Esophagus muscularis mucosa (tissue), 4 donors: Measurements from ENCODE around the gene LRRK1. TPM values are rescaled to one million over a fixed set of nuclear protein-coding genes. Genes with fewer than 3 reads are reported as not detected.

Experiments
- DNase-seq: peaks from one replicate; pipeline ENCODE4 v3.0.0-alpha.2; 2017; ENCODE audit errors: extremely low spot score
- H3K27ac ChIP-seq, 4 donors: fragments of 200-600 bp; sonication (generic); replicated peaks in 1 of 4; 1 replicate in 3 of 4; 2 replicates in 1 of 4; pipeline ENCODE4 v1.5.1; 2016 to 2019; ENCODE audit warnings: mild to moderate bottlenecking in 1 of 4
- H3K27me3 ChIP-seq, 4 donors: fragments of 200-600 bp; sonication (generic); one replicate each; pipeline versions ENCODE4 v1.5.1 to v1.6.0; 2016 to 2019
- H3K36me3 ChIP-seq, 4 donors: fragments of 200-600 bp; sonication (generic); one replicate each; pipeline ENCODE4 v1.5.1; 2016 to 2019
- H3K4me1 ChIP-seq, 4 donors: fragments of 200-600 bp; sonication (generic); one replicate each; pipeline ENCODE4 v1.5.1; 2016 to 2019
- H3K4me3 ChIP-seq, 4 donors: fragments of 200-600 bp; sonication (generic); 1 replicate in 2 of 4; 2 replicates in 2 of 4; pipeline ENCODE4 v1.5.1; 2016 to 2019; ENCODE audit warnings: mild to moderate bottlenecking in 4 of 4, moderate library complexity in 1 of 4
- H3K9me3 ChIP-seq, 4 donors: fragments of 200-600 bp; sonication (generic); 1 replicate in 3 of 4; 2 replicates in 1 of 4; pipeline ENCODE4 v1.5.1; 2016 to 2019
- CTCF ChIP-seq, 3 experiments: fragments of 200-600 bp in 2 of 3; fragments of 450-650 bp in 1 of 3; sonication (generic) in 2 of 3; IDR thresholded peaks; one replicate each; pipeline ENCODE4 v1.5.1; 2017 to 2019; ENCODE audit warnings: antibody characterized with exemption in 3 of 3, mild to moderate bottlenecking in 2 of 3, moderate library complexity in 1 of 3
- EP300 ChIP-seq: sonication (generic); formaldehyde crosslinking; IDR thresholded peaks from one replicate; pipeline ENCODE4 v1.6.1; 2017; ENCODE audit warnings: antibody characterized with exemption
- POLR2A ChIP-seq: fragments of 450-650 bp; IDR thresholded peaks from one replicate; pipeline ENCODE4 v1.6.1; 2017; ENCODE audit warnings: antibody characterized with exemption, moderate library complexity, mild to moderate bottlenecking, low read depth
- POLR2AphosphoS5 ChIP-seq, 2 donors: sonication (generic); formaldehyde crosslinking; IDR thresholded peaks; one replicate each; pipeline ENCODE4 v1.6.1; 2017; ENCODE audit warnings: antibody characterized with exemption in 2 of 2
- WGBS: methylation state at CpG from one replicate; pipeline ENCODE4 v1.1.5; 2018; 5-methylcytosine and 5-hydroxymethylcytosine counted together
- intact Hi-C: fragments of 100-400 bp; cut with DNase I; formaldehyde crosslinking; loops from one replicate; pipeline ENCODE4 v1.15.1; 2023
- total RNA-seq, 4 donors: library from RNA; depleted of rRNA; stranded (reverse); fragments of >200 nt; gene quantifications; one replicate each; pipeline versions ENCODE4 v1.1.0 to v1.2.1, GENCODE V29; 2016

Gene LRRK1
- total RNA-seq, 4 donors from 2014 or later, result 11.3 to 18.0 (median 15.4) TPM

GRCh38 chr15:100931143-100931890 lies 12.2 kb downstream of the LRRK1 start:
- no peak for DNase-seq
- no peak for TF ChIP-seq EP300
- no peak for TF ChIP-seq CTCF (IDR thresholded peaks at IDR 0.05)
- no peak for TF ChIP-seq POLR2A
- no peak for TF ChIP-seq POLR2AphosphoS5 (IDR thresholded peaks at IDR 0.05)
- Histone ChIP-seq H3K27me3 (no peaks in the 10 kb centered on the region), H3K36me3 (peaks cover 0 to 8% (median under 1%) of the 10 kb centered on the region in 4 donors), H3K4me3 (no peak overlapping the region), H3K4me1 (no peaks in the 10 kb centered on the region), H3K9me3 (peaks cover 0 to under 1% (median 0%) of the 10 kb centered on the region in 4 donors), H3K27ac (no peak overlapping the region)
- intact Hi-C loops, result no loop called here
- WGBS, result 88% methylated on average over 15 of the region's 15 CpGs

GRCh38 chr15:100932676-100933348 lies 13.7 kb downstream of the LRRK1 start:
- 68% methylated on average over 7 of the region's 7 CpGs for WGBS
- H3K27me3 ChIP-seq, result no peaks in the 10 kb centered on the region
- H3K4me1 ChIP-seq, result no peaks in the 10 kb centered on the region
- peaks cover 0 to 4% (median 0%) of the 10 kb centered on the region in 4 donors for H3K36me3 ChIP-seq
- H3K27ac ChIP-seq, result no peak overlapping the region
- intact Hi-C loops, result no loop called here
- TF ChIP-seq EP300 (no peak), POLR2AphosphoS5 (IDR thresholded peaks at IDR 0.05) (no peak), CTCF (IDR thresholded peaks at IDR 0.05) (no peak), POLR2A (no peak)
- no peak for DNase-seq
- H3K4me3 ChIP-seq, result no peak overlapping the region
- peaks cover 0 to 4% (median 2%) of the 10 kb centered on the region in 4 donors for H3K9me3 ChIP-seq

GRCh38 chr15:100934166-100934565 lies 15.0 kb downstream of the LRRK1 start:
- Histone ChIP-seq H3K4me3 (no peak overlapping the region), H3K9me3 (peaks cover 0 to 4% (median 2%) of the 10 kb centered on the region in 4 donors), H3K27me3 (no peaks in the 10 kb centered on the region), H3K27ac (no peak overlapping the region), H3K4me1 (no peaks in the 10 kb centered on the region), H3K36me3 (peaks cover 0 to 4% (median 0%) of the 10 kb centered on the region in 4 donors)
- DNase-seq, result no peak
- intact Hi-C loops, result no loop called here
- TF ChIP-seq EP300 (no peak), POLR2AphosphoS5 (IDR thresholded peaks at IDR 0.05) (no peak), POLR2A (no peak), CTCF (IDR thresholded peaks at IDR 0.05) (no peak)

- Histone ChIP-seq H3K4me3 (no peak overlapping the region), H3K4me1 (no peaks in the 10 kb centered on the region), H3K27ac (no peak overlapping the region), H3K27me3 (no peaks in the 10 kb centered on the region), H3K36me3 (peaks cover 0 to under 1% (median 0%) of the 10 kb centered on the region in 4 donors), H3K9me3 (peaks cover 0 to 4% (median 2%) of the 10 kb centered on the region in 4 donors)
- no peak for DNase-seq
- intact Hi-C loops, result no loop called here
- TF ChIP-seq CTCF (IDR thresholded peaks at IDR 0.05) (no peak), POLR2A (no peak), POLR2AphosphoS5 (IDR thresholded peaks at IDR 0.05) (no peak), EP300 (no peak)
These were observed 15.6 kb downstream of the LRRK1 start for GRCh38 chr15:100934726-100935125.
